ENCODE data around the gene GSC.

DNA sequence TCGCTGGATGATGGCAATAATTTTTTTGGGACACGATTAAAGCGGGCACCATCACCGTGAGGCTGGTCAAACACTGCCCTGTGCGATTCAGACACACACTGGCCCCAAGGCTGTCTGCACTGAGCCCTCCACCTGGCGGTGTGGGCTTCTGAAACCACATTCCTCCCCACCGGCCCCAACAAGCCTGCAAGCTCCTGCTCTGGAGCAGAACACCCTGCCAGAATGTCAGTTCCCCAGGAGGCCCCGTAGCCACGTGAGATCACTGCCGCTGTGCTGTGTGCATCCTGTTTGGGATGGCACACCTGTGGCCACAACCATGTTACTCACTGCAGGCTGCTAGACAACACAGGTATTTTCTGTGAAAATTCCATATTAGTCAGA lies 7.9 kb downstream of the GSC start:
- TF ChIP-seq, protein P1, sequence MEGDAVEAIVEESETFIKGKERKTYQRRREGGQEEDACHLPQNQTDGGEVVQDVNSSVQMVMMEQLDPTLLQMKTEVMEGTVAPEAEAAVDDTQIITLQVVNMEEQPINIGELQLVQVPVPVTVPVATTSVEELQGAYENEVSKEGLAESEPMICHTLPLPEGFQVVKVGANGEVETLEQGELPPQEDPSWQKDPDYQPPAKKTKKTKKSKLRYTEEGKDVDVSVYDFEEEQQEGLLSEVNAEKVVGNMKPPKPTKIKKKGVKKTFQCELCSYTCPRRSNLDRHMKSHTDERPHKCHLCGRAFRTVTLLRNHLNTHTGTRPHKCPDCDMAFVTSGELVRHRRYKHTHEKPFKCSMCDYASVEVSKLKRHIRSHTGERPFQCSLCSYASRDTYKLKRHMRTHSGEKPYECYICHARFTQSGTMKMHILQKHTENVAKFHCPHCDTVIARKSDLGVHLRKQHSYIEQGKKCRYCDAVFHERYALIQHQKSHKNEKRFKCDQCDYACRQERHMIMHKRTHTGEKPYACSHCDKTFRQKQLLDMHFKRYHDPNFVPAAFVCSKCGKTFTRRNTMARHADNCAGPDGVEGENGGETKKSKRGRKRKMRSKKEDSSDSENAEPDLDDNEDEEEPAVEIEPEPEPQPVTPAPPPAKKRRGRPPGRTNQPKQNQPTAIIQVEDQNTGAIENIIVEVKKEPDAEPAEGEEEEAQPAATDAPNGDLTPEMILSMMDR (IDR thresholded peaks at IDR 0.05), result no peak
- TF ChIP-seq POLR2A (IDR thresholded peaks at IDR 0.05), result no peak
